HEK293 (cell line): Measurements from ENCODE around the gene ELANE.
"Not testable (repeated sequence)": the region's sequence is repeated elsewhere in the genome, so short reads cannot be mapped to it uniquely, and the experiment has no call there.

Experiments used
- CTCF ChIA-PET: fragments of 350-600 bp; formaldehyde crosslinking; extraction: SDS; loops from one replicate; lab custom pipeline; 2021; ENCODE audit warnings: antibody characterized with exemption; lab: Yijun Ruan, JAX
- POLR2A ChIA-PET: fragments of 300-600 bp; formaldehyde crosslinking; extraction: SDS; loops from one replicate; lab custom pipeline; 2020; ENCODE audit warnings: antibody characterized with exemption, inconsistent platforms; lab: Yijun Ruan, JAX
- H3K27ac ChIP-seq: fragments of 200-500 bp; sonication (Bioruptor generic); 2 replicates; pipeline ENCODE4 v1.5.1; 2014; ENCODE audit warnings: low read depth, low read length, control low read depth, inconsistent platforms; ENCODE audit errors: extremely low read depth
- H3K36me3 ChIP-seq, 2 experiments: fragments of 200-500 bp in 1 of 2; sonication (Bioruptor generic) in 1 of 2; 1 replicate in 1 of 2; 2 replicates in 1 of 2; pipeline ENCODE4 v1.5.1; 2014 to 2017; ENCODE audit warnings: inconsistent platforms in 2 of 2, low read length in 2 of 2; ENCODE audit not compliant: control insufficient read depth in 2 of 2, insufficient read depth in 1 of 2
- H3K4me1 ChIP-seq: fragments of 200-500 bp; sonication (Bioruptor generic); 2 replicates; pipeline ENCODE4 v1.5.1; 2014; ENCODE audit warnings: mild to moderate bottlenecking, low read length, inconsistent platforms; ENCODE audit not compliant: control insufficient read depth, insufficient read depth
- H3K4me3 ChIP-seq: 2 replicates; pipeline ENCODE4 v1.5.1; 2011; ENCODE audit warnings: low read depth, mild to moderate bottlenecking, control low read depth, low read length, moderate library complexity
- H3K9me3 ChIP-seq: fragments of 200-500 bp; sonication (Bioruptor generic); 2 replicates; pipeline ENCODE4 v1.5.1; 2014; ENCODE audit warnings: low read depth, low read length, inconsistent platforms; ENCODE audit not compliant: control insufficient read depth, insufficient read depth
- GFI1B ChIP-seq: fragments of 450-650 bp; formaldehyde crosslinking; IDR thresholded peaks from 2 replicates; pipeline ENCODE4 v1.5.1; 2016; ENCODE audit warnings: missing biosample characterization, missing genetic modification characterization
- GLIS1 ChIP-seq: fragments of 450-650 bp; formaldehyde crosslinking; IDR thresholded peaks from 2 replicates; pipeline ENCODE4 v1.5.1; 2016; ENCODE audit warnings: missing biosample characterization, missing genetic modification characterization
- GLIS2 ChIP-seq: fragments of 450-650 bp; formaldehyde crosslinking; IDR thresholded peaks from 2 replicates; pipeline ENCODE4 v1.5.1; 2016; ENCODE audit warnings: missing biosample characterization, missing genetic modification characterization
- HOXA7 ChIP-seq: sonication (generic); formaldehyde crosslinking; IDR thresholded peaks from 2 replicates; pipeline ENCODE4 v1.8.1; 2022; ENCODE audit warnings: missing genetic modification reagents, borderline replicate concordance
- KLF10 ChIP-seq: fragments of 450-650 bp; IDR thresholded peaks from 2 replicates; pipeline ENCODE4 v1.5.1; 2018; ENCODE audit warnings: missing biosample characterization, mild to moderate bottlenecking, missing genetic modification characterization
- KLF8 ChIP-seq: fragments of 450-650 bp; formaldehyde crosslinking; IDR thresholded peaks from 2 replicates; pipeline ENCODE4 v1.5.1; 2016; ENCODE audit warnings: missing biosample characterization, missing genetic modification characterization
- OSR2 ChIP-seq: fragments of 450-650 bp; formaldehyde crosslinking; IDR thresholded peaks from 2 replicates; pipeline ENCODE4 v1.5.1; 2016; ENCODE audit warnings: missing biosample characterization, missing genetic modification characterization
- SCRT1 ChIP-seq: fragments of 450-650 bp; formaldehyde crosslinking; IDR thresholded peaks from 2 replicates; pipeline ENCODE4 v1.5.1; 2016; ENCODE audit warnings: missing biosample characterization, missing genetic modification characterization, borderline replicate concordance
- ZBTB48 ChIP-seq: fragments of 450-650 bp; formaldehyde crosslinking; IDR thresholded peaks from 2 replicates; pipeline ENCODE4 v1.5.1; 2016; ENCODE audit warnings: missing biosample characterization, missing genetic modification characterization
- ZBTB6 ChIP-seq: fragments of 450-650 bp; formaldehyde crosslinking; IDR thresholded peaks from 2 replicates; pipeline ENCODE4 v1.5.1; 2017; ENCODE audit warnings: missing biosample characterization, missing genetic modification characterization
- ZBTB7A ChIP-seq: fragments of 450-650 bp; formaldehyde crosslinking; IDR thresholded peaks from 2 replicates; pipeline ENCODE4 v1.5.1; 2016; ENCODE audit warnings: low read depth, missing biosample characterization, missing genetic modification characterization
- ZBTB8A ChIP-seq: fragments of 450-650 bp; formaldehyde crosslinking; IDR thresholded peaks from 2 replicates; pipeline ENCODE4 v1.5.1; 2016; ENCODE audit warnings: missing biosample characterization, missing genetic modification characterization
- ZNF26 ChIP-seq: fragments of 450-650 bp; formaldehyde crosslinking; IDR thresholded peaks from 2 replicates; pipeline ENCODE4 v1.5.1; 2016; ENCODE audit warnings: missing biosample characterization, missing genetic modification characterization
- ZNF292 ChIP-seq: fragments of 450-650 bp; formaldehyde crosslinking; IDR thresholded peaks from 2 replicates; pipeline ENCODE4 v1.5.1; 2016; ENCODE audit warnings: low read depth, missing biosample characterization, missing genetic modification characterization, borderline replicate concordance
- ZNF335 ChIP-seq: fragments of 450-650 bp; formaldehyde crosslinking; conservative IDR thresholded peaks from 2 replicates; pipeline ENCODE4 v1.5.1; 2016; ENCODE audit warnings: missing biosample characterization, missing genetic modification characterization
- ZNF416 ChIP-seq: fragments of 450-650 bp; formaldehyde crosslinking; IDR thresholded peaks from 2 replicates; pipeline ENCODE4 v1.5.1; 2016; ENCODE audit warnings: missing biosample characterization, missing genetic modification characterization
- ZNF704 ChIP-seq: fragments of 450-650 bp; formaldehyde crosslinking; IDR thresholded peaks from 2 replicates; pipeline ENCODE4 v1.5.1; 2016; ENCODE audit warnings: missing biosample characterization, missing genetic modification characterization
- TF ChIP-seq, protein P1 (sequence below): fragments of 450-650 bp; formaldehyde crosslinking; IDR thresholded peaks from 2 replicates; pipeline ENCODE4 v1.5.1; 2017; ENCODE audit warnings: missing biosample characterization, missing genetic modification characterization

Gene ELANE

GRCh38 chr19:890831-891230 is 38.7 kb downstream of the ELANE start (continued):
- TF ChIP-seq, protein P1, sequence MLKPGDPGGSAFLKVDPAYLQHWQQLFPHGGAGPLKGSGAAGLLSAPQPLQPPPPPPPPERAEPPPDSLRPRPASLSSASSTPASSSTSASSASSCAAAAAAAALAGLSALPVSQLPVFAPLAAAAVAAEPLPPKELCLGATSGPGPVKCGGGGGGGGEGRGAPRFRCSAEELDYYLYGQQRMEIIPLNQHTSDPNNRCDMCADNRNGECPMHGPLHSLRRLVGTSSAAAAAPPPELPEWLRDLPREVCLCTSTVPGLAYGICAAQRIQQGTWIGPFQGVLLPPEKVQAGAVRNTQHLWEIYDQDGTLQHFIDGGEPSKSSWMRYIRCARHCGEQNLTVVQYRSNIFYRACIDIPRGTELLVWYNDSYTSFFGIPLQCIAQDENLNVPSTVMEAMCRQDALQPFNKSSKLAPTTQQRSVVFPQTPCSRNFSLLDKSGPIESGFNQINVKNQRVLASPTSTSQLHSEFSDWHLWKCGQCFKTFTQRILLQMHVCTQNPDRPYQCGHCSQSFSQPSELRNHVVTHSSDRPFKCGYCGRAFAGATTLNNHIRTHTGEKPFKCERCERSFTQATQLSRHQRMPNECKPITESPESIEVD (tag by site-specific recombination): no peak
- TF ChIP-seq ZNF416 (no peak), ZBTB6 (tag by site-specific recombination) (no peak)
- TF ChIP-seq, all 188 proteins: peak for 0

DNA sequence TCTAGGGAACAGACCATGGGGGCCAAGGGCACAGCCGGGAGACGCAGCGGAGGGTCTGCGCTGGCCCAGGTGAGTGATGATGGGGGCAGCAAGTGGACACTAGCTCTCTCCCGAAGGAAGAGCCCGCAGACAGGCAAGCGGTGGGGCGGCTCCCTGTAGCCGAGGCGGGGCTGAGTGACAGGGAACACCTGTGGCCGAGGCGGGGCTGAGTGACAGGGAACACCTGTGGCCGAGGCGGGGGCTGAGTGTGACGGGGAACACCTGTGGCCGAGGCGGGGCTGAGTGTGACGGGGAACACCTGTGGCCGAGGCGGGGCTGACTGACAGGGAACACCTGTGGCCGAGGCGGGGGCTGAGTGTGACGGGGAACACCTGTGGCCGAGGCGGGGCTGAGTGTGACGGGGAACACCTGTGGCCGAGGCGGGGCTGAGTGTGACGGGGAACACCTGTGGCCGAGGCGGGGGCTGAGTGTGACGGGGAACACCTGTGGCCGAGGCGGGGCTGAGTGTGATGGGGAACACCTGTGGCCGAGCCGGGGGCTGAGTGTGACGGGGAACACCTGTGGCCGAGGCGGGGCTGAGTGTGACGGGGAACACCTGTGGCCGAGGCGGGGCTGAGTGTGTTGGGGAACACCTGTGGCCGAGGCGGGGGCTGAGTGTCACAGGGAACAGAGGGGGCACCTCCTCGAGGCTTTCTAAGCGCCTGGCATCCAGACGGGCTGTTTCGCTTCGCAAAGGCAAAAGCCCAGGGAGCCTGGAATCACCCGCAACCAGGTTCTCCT is 39.5 kb downstream of the ELANE start:
- POLR2A ChIA-PET: interaction anchor here (1.9 kb wide), 1 partner anchor 18 kb away, joined by 6 read pairs; no protein-coding TSS in a partner anchor
- H3K4me1 ChIP-seq, H3K9me3 ChIP-seq, CTCF ChIA-PET: not testable (repeated sequence)
- Histone ChIP-seq H3K36me3 (peaks cover 4 to 34% of the 10 kb centered on the region in 2 experiments; a peak in 2 of 3 replicates), H3K4me3 (peak overlapping the region; percentile 91), H3K27ac (peak overlapping the region; percentile 60; the same call in 1 of the 2 replicates)
- peak; percentile 75 for TF ChIP-seq SCRT1

- Histone ChIP-seq H3K27ac (peak overlapping the region; percentile 60; the same call in 1 of the 2 replicates), H3K4me3 (peak overlapping the region; percentile 91), H3K4me1 (no peaks in the 10 kb centered on the region)
- TF ChIP-seq KLF8 (tag by site-specific recombination) (0 out of 2 replicates have a peak, but pooled peaks have one; percentile 20), ZBTB48 (peak; percentile 72), OSR2 (tag by site-specific recombination) (no peak), HOXA7 (CRISPR knock-in tag) (no peak), ZNF26 (no peak), GLIS2 (tag by site-specific recombination) (peak; percentile 64), GFI1B (tag by site-specific recombination) (no peak), KLF10 (no peak), ZNF335 (tag by site-specific recombination) (peak; percentile 60), ZNF292 (no peak), ZNF704 (tag by site-specific recombination) (no peak), GLIS1 (tag by site-specific recombination) (peak; percentile 21; the same call in 1 of the 2 replicates), ZBTB7A (tag by site-specific recombination) (0 out of 2 replicates have a peak, but pooled peaks have one; percentile 14), ZBTB8A (tag by site-specific recombination) (0 out of 2 replicates have a peak, but pooled peaks have one; percentile 28)
- TF ChIP-seq, all 188 proteins: peak for 7
- no peaks in the 10 kb centered on the region for H3K9me3 ChIP-seq
- H3K36me3 ChIP-seq: peaks cover 2 to 30% of the 10 kb centered on the region in 2 experiments; a peak in 2 of 3 replicates
- ChIA-PET CTCF (interaction anchor here (1.0 to 1.1 kb wide), 3 partner anchors 36 to 93 kb away, joined by 3 to 7 read pairs (median 3); no protein-coding TSS in a partner anchor), POLR2A (interaction anchor here (0.6 to 2.6 kb wide), 6 partner anchors 16 to 376 kb away, joined by 3 to 13 read pairs (median 6); partner anchors contain the start of gene CIRBP)
These were observed 40.3 kb downstream of the ELANE start for GRCh38 chr19:892243-892893.
